Suprapubic skin (tissue), 4 donors: ENCODE measurements around the gene FASTKD3. TPM values are rescaled to one million over a fixed set of nuclear protein-coding genes. Genes with fewer than 3 reads are reported as not detected.

Source experiments
- DNase-seq, 2 donors: peaks; one replicate each; pipeline ENCODE4 v3.0.0-alpha.2; 2019; ENCODE audit warnings: low spot score in 2 of 2
- H3K27ac ChIP-seq: fragments of 200-600 bp; sonication (generic); one replicate; pipeline ENCODE4 v1.5.1; 2019
- H3K27me3 ChIP-seq: fragments of 200-600 bp; sonication (generic); one replicate; pipeline ENCODE4 v1.5.1; 2019
- H3K36me3 ChIP-seq: fragments of 200-600 bp; sonication (generic); one replicate; pipeline ENCODE4 v1.5.1; 2019
- H3K4me1 ChIP-seq: fragments of 200-600 bp; sonication (generic); one replicate; pipeline ENCODE4 v1.5.1; 2019
- H3K4me3 ChIP-seq: fragments of 200-600 bp; sonication (generic); one replicate; pipeline ENCODE4 v1.5.1; 2019; ENCODE audit warnings: mild to moderate bottlenecking
- H3K9me3 ChIP-seq: fragments of 200-600 bp; sonication (generic); one replicate; pipeline ENCODE4 v1.5.1; 2019
- EP300 ChIP-seq: sonication (generic); formaldehyde crosslinking; IDR thresholded peaks from one replicate; pipeline ENCODE4 v1.6.1; 2017; ENCODE audit warnings: antibody characterized with exemption
- POLR2A ChIP-seq, 2 donors: fragments of 450-650 bp; IDR thresholded peaks; one replicate each; pipeline ENCODE4 v1.6.1; 2017; ENCODE audit warnings: antibody characterized with exemption in 2 of 2, mild to moderate bottlenecking in 2 of 2, moderate library complexity in 2 of 2
- POLR2AphosphoS5 ChIP-seq, 3 donors: sonication (generic); formaldehyde crosslinking; IDR thresholded peaks; one replicate each; pipeline ENCODE4 v1.6.1; 2017; ENCODE audit warnings: antibody characterized with exemption in 3 of 3
- WGBS: methylation state at CpG from one replicate; pipeline ENCODE4 v1.1.5; 2018; 5-methylcytosine and 5-hydroxymethylcytosine counted together
- total RNA-seq, 4 donors: library from RNA; depleted of rRNA; stranded (reverse); fragments of >200 nt; gene quantifications; one replicate each; pipeline ENCODE4 v1.1.0, GENCODE V29; 2016
- TF ChIP-seq, protein P1 (sequence below), 2 donors: fragments of 200-600 bp in 1 of 2; fragments of 450-650 bp in 1 of 2; sonication (generic) in 1 of 2; IDR thresholded peaks; one replicate each; pipeline ENCODE4 v1.5.1; 2016 to 2019; ENCODE audit warnings: antibody characterized with exemption in 2 of 2, mild to moderate bottlenecking in 1 of 2, moderate library complexity in 1 of 2

FASTKD3 gene
- total RNA-seq, 4 donors from 2014 or later, result 7.6 to 13.7 (median 10.1) TPM

DNA sequence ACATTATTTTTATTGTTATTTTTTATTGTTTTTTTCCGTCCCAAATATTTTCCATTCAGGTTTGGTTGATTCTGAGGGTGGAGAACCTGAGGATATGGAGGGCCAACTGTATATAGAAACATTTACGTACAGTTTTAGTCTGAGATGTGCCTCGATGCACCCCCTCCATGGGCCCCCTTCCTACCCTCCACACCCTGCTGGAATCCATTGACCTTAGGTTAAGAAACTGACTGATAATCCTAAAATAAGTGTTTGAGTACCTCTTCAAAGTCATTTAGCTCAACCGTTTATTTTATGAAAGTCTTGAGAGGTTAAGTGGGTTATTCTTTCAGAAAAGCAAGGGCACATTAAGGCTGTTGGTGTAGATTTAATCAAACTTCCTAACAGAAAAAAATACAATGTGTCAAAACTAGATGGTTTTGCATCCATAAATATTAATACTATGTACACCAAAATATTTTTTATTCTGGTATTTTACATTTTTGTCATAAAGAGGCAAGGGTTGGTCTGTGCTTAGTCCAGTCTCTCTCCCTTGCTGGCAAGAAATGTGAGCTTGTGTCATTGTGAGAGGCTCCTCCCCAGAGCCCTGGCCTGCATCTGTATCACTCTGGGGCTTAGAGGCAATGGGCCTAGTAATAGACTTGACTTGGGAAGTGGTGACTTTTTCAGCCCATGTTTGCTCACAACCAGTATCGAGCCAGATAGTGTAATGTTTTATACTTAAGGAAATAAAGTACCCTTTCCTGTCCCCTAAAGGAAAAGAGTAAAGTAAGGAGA, 15.8 kb upstream of the FASTKD3 start:
- no peak for DNase-seq
- Histone ChIP-seq H3K4me3 (no peak overlapping the region), H3K4me1 (no peaks in the 10 kb centered on the region), H3K27me3 (no peaks in the 10 kb centered on the region), H3K36me3 (peaks cover 68% of the 10 kb centered on the region), H3K27ac (no peak overlapping the region), H3K9me3 (no peaks in the 10 kb centered on the region)
- 81% methylated on average over 5 of the region's 5 CpGs for WGBS
- TF ChIP-seq, protein P1, sequence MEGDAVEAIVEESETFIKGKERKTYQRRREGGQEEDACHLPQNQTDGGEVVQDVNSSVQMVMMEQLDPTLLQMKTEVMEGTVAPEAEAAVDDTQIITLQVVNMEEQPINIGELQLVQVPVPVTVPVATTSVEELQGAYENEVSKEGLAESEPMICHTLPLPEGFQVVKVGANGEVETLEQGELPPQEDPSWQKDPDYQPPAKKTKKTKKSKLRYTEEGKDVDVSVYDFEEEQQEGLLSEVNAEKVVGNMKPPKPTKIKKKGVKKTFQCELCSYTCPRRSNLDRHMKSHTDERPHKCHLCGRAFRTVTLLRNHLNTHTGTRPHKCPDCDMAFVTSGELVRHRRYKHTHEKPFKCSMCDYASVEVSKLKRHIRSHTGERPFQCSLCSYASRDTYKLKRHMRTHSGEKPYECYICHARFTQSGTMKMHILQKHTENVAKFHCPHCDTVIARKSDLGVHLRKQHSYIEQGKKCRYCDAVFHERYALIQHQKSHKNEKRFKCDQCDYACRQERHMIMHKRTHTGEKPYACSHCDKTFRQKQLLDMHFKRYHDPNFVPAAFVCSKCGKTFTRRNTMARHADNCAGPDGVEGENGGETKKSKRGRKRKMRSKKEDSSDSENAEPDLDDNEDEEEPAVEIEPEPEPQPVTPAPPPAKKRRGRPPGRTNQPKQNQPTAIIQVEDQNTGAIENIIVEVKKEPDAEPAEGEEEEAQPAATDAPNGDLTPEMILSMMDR (IDR thresholded peaks at IDR 0.05), result no peak
- TF ChIP-seq POLR2AphosphoS5 (IDR thresholded peaks at IDR 0.05) (no peak), EP300 (no peak), POLR2A (IDR thresholded peaks at IDR 0.05) (no peak)

DNA sequence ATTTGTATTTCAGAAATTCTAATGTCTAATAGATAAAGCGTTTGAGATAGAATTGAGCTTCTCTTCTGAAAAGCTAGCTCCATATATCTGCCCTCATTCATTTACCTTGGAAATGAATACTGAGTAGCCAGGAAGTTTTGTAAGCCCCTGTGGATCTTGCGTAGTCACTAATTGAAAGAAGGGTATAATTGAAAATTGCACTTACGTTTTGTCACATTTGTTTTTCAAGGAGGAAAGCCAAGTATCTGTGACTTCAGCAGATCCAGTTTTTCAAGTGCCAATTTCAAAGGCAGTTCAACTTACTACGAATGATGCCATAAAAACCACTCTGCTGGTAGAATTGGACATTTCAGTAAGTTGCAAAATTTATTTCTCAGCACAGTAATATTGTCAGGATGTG, 14.1 kb upstream of the FASTKD3 start:
- Histone ChIP-seq H3K9me3 (no peaks in the 10 kb centered on the region), H3K27me3 (no peaks in the 10 kb centered on the region), H3K36me3 (peaks cover 68% of the 10 kb centered on the region), H3K27ac (no peak overlapping the region), H3K4me3 (no peak overlapping the region), H3K4me1 (peaks cover 3% of the 10 kb centered on the region)
- DNase-seq, result no peak
- 77% methylated on average over 4 of the region's 4 CpGs for WGBS
- TF ChIP-seq EP300, result no peak
- TF ChIP-seq POLR2AphosphoS5 (IDR thresholded peaks at IDR 0.05), result no peak
- no peak for TF ChIP-seq POLR2A (IDR thresholded peaks at IDR 0.05)
- TF ChIP-seq, protein P1 (IDR thresholded peaks at IDR 0.05), result no peak

DNA sequence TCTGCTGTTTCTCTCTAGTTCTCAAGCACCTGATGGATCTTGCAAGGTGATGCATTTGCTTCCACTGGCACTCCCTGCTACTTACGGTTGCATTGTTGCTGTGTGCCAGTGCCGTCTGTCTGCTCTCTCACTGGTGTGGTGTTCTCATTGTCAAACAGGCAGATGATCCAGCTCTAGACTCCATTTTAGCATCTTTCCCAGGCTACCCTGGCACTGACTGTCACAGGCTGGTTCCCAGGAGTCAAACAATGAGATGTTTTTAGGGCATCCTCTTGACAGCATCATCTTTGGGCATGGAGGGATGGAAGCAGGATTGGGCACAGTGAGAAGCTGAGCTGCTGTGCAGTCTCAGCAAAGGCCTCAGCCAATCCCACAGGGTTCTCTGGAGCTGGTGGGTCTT, 13.0 kb upstream of the FASTKD3 start:
- Histone ChIP-seq H3K4me3 (no peak overlapping the region), H3K4me1 (peaks cover 3% of the 10 kb centered on the region), H3K9me3 (no peaks in the 10 kb centered on the region), H3K27me3 (no peaks in the 10 kb centered on the region), H3K27ac (no peak overlapping the region), H3K36me3 (peaks cover 74% of the 10 kb centered on the region)
- no peak for DNase-seq
- no peak for TF ChIP-seq EP300
- TF ChIP-seq POLR2AphosphoS5 (IDR thresholded peaks at IDR 0.05), result no peak
- TF ChIP-seq, protein P1 (IDR thresholded peaks at IDR 0.05), result no peak
- TF ChIP-seq POLR2A (IDR thresholded peaks at IDR 0.05), result no peak
- 94% methylated on average over 2 of the region's 2 CpGs for WGBS

DNA sequence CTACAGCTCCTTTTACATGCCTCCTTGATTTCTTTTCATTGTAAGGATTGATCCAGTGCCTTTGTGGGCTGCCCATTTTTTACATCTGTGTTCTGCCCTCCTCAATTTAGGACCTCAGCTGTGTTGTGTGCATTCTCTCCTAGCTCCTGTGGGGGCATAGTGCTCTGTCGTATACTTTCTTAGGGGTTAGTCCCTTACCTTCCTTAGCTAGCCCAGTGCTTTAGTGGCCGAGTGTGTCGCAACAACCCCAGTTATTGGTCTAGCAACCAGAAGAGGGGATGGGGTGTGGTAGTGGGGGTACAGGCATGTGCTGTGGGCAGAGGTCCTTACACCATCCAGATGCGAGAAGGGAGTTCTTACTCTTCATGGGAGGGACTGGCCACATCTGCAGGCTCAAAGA, 12.3 kb upstream of the FASTKD3 start:
- DNase-seq, result no peak
- 84% methylated on average over 4 of the region's 4 CpGs for WGBS
- peaks cover 3% of the 10 kb centered on the region for H3K4me1 ChIP-seq
- H3K36me3 ChIP-seq, result peaks cover 82% of the 10 kb centered on the region
- no peak overlapping the region for H3K4me3 ChIP-seq
- H3K27ac ChIP-seq, result no peak overlapping the region
- no peaks in the 10 kb centered on the region for H3K9me3 ChIP-seq
- no peaks in the 10 kb centered on the region for H3K27me3 ChIP-seq
- TF ChIP-seq EP300 (no peak), POLR2A (IDR thresholded peaks at IDR 0.05) (no peak), POLR2AphosphoS5 (IDR thresholded peaks at IDR 0.05) (no peak)
- TF ChIP-seq, protein P1 (IDR thresholded peaks at IDR 0.05), result no peak

DNA sequence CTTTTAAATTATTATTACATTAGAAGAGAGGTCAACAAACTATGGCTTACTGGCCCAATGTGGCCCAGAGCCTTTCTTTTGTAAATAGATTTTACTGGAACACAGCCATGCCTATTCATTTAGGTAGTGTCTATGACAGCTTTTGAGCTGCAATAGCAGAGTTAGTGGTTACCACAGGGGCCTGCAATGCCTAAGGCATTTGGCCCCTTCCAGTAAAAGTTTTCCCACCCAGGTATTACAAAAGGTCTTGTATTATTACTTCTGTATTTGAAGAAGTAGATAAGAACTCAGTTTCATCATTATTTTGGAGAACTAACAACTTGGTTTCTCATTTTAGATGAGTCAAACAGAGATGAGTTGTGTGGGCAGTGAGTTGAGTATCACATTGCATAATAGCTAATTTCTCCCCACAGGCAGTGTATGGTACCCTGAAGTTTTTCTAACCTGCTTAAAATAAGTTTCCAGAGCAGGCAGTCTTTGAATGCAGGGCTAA, 9.6 kb upstream of the FASTKD3 start:
- DNase-seq, result no peak
- Histone ChIP-seq H3K9me3 (no peaks in the 10 kb centered on the region), H3K27me3 (no peaks in the 10 kb centered on the region), H3K27ac (no peak overlapping the region), H3K4me3 (no peak overlapping the region), H3K36me3 (peaks cover 74% of the 10 kb centered on the region), H3K4me1 (peaks cover 3% of the 10 kb centered on the region)
- TF ChIP-seq POLR2AphosphoS5 (IDR thresholded peaks at IDR 0.05) (no peak), POLR2A (IDR thresholded peaks at IDR 0.05) (no peak), EP300 (no peak)
- TF ChIP-seq, protein P1 (IDR thresholded peaks at IDR 0.05), result no peak
